ENCODE measurements around the gene DCST2.

Gene DCST2

GRCh38 chr1:155008015-155008941 lies 25.3 kb downstream of the DCST2 start:
- DNase-seq = peak; percentile 88

- DNase-seq = no peak
Observed at GRCh38 chr1:155007251-155007828, 26.2 kb downstream of the DCST2 start.

- peak; percentile 77 for DNase-seq
Observed at GRCh38 chr1:155006601-155007101, 26.9 kb downstream of the DCST2 start.

- DNase-seq = peak; percentile 58
Observed at GRCh38 chr1:155005076-155006011, 28.2 kb downstream of the DCST2 start.

- no peak for DNase-seq
Observed at GRCh38 chr1:155004352-155005075, 29.1 kb downstream of the DCST2 start.

GRCh38 chr1:155003766-155004351 lies 29.7 kb downstream of the DCST2 start:
- peak; percentile 45 for DNase-seq

- peak; percentile 25 for DNase-seq
Observed at GRCh38 chr1:155003227-155003765, 30.3 kb downstream of the DCST2 start.

- peak; percentile 8 for DNase-seq
Observed at GRCh38 chr1:155002464-155003226, 30.9 kb downstream of the DCST2 start, which contains the start of gene ZBTB7B. Gene ZBTB7B (plus strand): TSS chr1:155002802. CDS start chr1:155014661, 11,859 bp downstream.

- peak; percentile 100 for DNase-seq
Observed at GRCh38 chr1:155001675-155002463, 31.7 kb downstream of the DCST2 start.

GRCh38 chr1:155001425-155001674 lies 32.2 kb downstream of the DCST2 start:
- DNase-seq = no peak

GRCh38 chr1:155000726-155001424 lies 32.7 kb downstream of the DCST2 start:
- DNase-seq = peak; percentile 90

GRCh38 chr1:155000411-155000725 lies 33.2 kb downstream of the DCST2 start:
- no peak for DNase-seq

- peak; percentile 68 for DNase-seq
Observed at GRCh38 chr1:154999571-155000410, 33.8 kb downstream of the DCST2 start.

GRCh38 chr1:154998818-154999570 lies 34.6 kb downstream of the DCST2 start:
- DNase-seq = peak; percentile 90

GRCh38 chr1:154998201-154998780 lies 35.3 kb downstream of the DCST2 start:
- peak; percentile 18 for DNase-seq

GRCh38 chr1:154996966-154997701 lies 36.4 kb downstream of the DCST2 start:
- no peak for DNase-seq
